Testis (tissue), 3 donors: ENCODE results near the gene DDX54. TPM values are rescaled to one million over a fixed set of nuclear protein-coding genes. Genes with fewer than 3 reads are reported as not detected.

ENCODE experiments used
- DNase-seq: peaks from one replicate; pipeline ENCODE4 v3.0.0-alpha.2; 2019
- H3K27ac ChIP-seq, 2 donors: fragments of 200-600 bp; sonication (generic); one replicate each; pipeline ENCODE4 v1.5.1; 2019
- H3K27me3 ChIP-seq: fragments of 200-600 bp; sonication (generic); one replicate; pipeline ENCODE4 v1.5.1; 2019
- H3K36me3 ChIP-seq: fragments of 200-600 bp; sonication (generic); one replicate; pipeline ENCODE4 v1.5.1; 2017; ENCODE audit warnings: low read depth; ENCODE audit errors: missing control alignments
- H3K4me1 ChIP-seq: fragments of 200-600 bp; sonication (generic); one replicate; pipeline ENCODE4 v1.5.1; 2019
- H3K4me3 ChIP-seq, 2 donors: fragments of 200-600 bp; sonication (generic); one replicate each; pipeline ENCODE4 v1.5.1; 2017 to 2019
- H3K9me3 ChIP-seq: fragments of 200-600 bp; sonication (generic); one replicate; pipeline ENCODE4 v1.5.1; 2017
- POLR2A ChIP-seq: fragments of 450-650 bp; IDR thresholded peaks from one replicate; pipeline ENCODE4 v1.6.1; 2017; ENCODE audit warnings: antibody characterized with exemption, mild to moderate bottlenecking, moderate library complexity
- WGBS, 2 donors: methylation state at CpG; one replicate each; pipeline ENCODE4 v1.1.5; 2018; 5-methylcytosine and 5-hydroxymethylcytosine counted together
- intact Hi-C: fragments of 100-400 bp; cut with DNase I; formaldehyde crosslinking; loops from one replicate; pipeline ENCODE4 v1.15.1; 2023; ENCODE audit warnings: low total_unique reads
- polyA plus RNA-seq: library from polyadenylated mRNA; stranded (reverse); fragments of 350-450 nt; fragmentation: Illumina TruSeq; extraction: RNeasy Lipid Tissue Mini Kit (QIAGEN cat#74804); gene quantifications from one replicate; pipeline ENCODE4 v1.2.3, GENCODE V29; 2014; ENCODE audit warnings: low read depth, low replicate concordance; ENCODE audit not compliant: insufficient read depth
- total RNA-seq, 2 donors: library from RNA; depleted of rRNA; stranded (reverse); fragments of >200 nt; gene quantifications; one replicate each; pipeline ENCODE4 v1.2.3, GENCODE V29; 2016
- TF ChIP-seq, protein P1 (sequence below), 3 experiments: fragments of 450-650 bp in 2 of 3; fragments of 200-600 bp in 1 of 3; sonication (generic) in 1 of 3; IDR thresholded peaks; one replicate each; pipeline ENCODE4 v1.5.1; 2016 to 2019; ENCODE audit warnings: antibody characterized with exemption in 3 of 3, mild to moderate bottlenecking in 2 of 3, moderate library complexity in 1 of 3

DDX54 gene
- total and polyA plus RNA-seq, 3 donors from 2014 or later: 40.3 to 63.6 (median 62.4) TPM

DNA sequence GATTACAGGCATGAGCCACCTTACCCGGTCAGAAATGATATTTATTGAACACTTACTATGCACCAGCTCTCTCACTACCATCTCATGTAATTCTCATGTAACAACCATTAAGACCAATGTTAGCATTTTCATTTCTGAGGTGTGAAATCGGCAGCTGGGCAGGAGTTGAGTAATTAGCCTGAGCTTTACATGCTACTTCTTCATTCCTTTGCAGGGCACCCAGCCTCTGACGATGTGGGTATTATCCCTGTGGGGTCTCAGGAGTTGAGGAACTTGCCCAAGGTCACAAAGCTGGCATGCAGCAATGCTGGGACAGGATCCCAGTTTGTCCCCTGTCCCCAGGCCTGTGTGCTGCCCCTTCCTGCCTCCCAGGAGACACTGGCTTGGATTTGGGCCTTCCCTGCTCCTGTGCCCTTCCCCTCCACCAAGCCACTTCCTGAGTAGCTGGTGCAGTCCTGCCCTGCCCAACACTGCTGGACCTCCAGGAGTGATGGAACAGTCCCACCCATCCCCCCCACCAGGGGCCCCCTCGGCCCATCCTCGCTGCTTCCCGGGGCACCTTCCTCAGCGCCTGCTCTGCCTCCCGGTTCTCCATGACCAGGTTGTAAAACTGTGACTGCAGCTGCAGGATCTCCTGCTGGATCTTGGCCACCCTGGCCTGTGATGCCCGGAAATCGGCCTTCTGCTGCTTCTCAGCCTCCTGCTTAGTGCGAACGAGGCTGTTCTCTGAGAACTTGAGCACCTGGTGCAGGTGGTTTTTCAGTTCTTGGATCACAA, 14.9 kb upstream of the DDX54 start:
- Histone ChIP-seq H3K36me3 (no peaks in the 10 kb centered on the region), H3K9me3 (no peaks in the 10 kb centered on the region), H3K27ac (no peak overlapping the region), H3K4me3 (no peak overlapping the region), H3K4me1 (peaks cover 22% of the 10 kb centered on the region), H3K27me3 (no peaks in the 10 kb centered on the region)
- 87 to 93% methylated on average over 8 to 12 of the region's 12 CpGs for WGBS, 2 donors
- intact Hi-C loops: no loop called here
- no peak for DNase-seq
- no peak for TF ChIP-seq POLR2A
- TF ChIP-seq, protein P1, sequence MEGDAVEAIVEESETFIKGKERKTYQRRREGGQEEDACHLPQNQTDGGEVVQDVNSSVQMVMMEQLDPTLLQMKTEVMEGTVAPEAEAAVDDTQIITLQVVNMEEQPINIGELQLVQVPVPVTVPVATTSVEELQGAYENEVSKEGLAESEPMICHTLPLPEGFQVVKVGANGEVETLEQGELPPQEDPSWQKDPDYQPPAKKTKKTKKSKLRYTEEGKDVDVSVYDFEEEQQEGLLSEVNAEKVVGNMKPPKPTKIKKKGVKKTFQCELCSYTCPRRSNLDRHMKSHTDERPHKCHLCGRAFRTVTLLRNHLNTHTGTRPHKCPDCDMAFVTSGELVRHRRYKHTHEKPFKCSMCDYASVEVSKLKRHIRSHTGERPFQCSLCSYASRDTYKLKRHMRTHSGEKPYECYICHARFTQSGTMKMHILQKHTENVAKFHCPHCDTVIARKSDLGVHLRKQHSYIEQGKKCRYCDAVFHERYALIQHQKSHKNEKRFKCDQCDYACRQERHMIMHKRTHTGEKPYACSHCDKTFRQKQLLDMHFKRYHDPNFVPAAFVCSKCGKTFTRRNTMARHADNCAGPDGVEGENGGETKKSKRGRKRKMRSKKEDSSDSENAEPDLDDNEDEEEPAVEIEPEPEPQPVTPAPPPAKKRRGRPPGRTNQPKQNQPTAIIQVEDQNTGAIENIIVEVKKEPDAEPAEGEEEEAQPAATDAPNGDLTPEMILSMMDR (IDR thresholded peaks at IDR 0.05): no peak

DNA sequence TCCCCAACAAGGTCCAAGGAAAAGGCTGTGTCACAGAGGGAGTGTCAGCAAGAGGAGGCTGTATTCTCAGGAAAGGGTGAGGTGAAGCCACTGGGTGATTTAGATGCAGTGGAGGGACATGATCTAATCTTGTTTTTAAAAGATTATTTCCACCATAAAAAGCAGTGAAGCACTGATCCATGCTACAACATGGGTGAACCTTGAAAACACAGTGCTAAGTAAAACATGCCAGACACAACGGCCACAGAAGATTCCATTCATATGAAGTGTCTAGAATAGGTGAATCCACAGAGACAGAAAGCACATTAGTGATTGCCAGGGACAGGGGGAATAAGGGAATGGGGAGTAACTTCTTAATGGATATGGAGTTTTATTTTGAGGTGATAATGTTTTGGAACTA, 13.0 kb upstream of the DDX54 start:
- intact Hi-C loops: loop anchor here (10.0 kb wide), 1 partner anchor 237 kb away; no protein-coding TSS in a partner anchor
- H3K9me3 ChIP-seq: no peaks in the 10 kb centered on the region
- TF ChIP-seq, protein P1 (IDR thresholded peaks at IDR 0.05): no peak
- no peak for TF ChIP-seq POLR2A
- no peaks in the 10 kb centered on the region for H3K27me3 ChIP-seq
- WGBS, 2 donors: 69 to 73% methylated on average over 1 of the region's 1 CpG
- H3K27ac ChIP-seq: no peak overlapping the region
- H3K4me3 ChIP-seq: no peak overlapping the region
- H3K4me1 ChIP-seq: peaks cover 17% of the 10 kb centered on the region
- no peak for DNase-seq
- no peaks in the 10 kb centered on the region for H3K36me3 ChIP-seq

DNA sequence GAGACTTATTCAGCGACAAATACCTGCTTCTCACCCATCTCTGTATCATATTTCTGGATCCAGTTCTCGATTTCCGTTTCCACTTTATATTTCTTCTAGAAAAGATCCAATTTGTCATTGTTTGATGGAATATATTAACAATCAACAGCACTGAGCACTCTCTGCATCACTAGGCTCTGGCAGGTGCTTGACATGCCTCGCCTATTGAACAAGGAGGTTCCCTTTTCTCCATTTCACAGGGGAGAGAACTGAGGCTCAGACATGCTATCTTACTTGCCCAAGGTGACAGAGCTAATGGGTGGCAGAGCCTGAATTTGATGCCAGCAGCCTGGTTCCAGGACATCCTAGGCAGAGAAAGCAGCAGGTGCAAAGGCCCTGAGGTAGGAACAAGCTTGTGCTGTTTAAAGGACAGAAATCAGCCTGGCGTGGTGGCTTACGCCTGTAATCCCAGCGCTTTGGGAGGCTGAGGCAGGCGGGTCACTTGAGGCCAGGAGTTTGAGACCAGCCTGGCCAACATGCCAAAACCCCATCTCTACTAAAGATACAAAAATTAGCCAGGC, 12.3 kb upstream of the DDX54 start:
- Histone ChIP-seq H3K27me3 (no peaks in the 10 kb centered on the region), H3K27ac (no peak overlapping the region), H3K4me1 (peaks cover 17% of the 10 kb centered on the region), H3K9me3 (no peaks in the 10 kb centered on the region), H3K36me3 (no peaks in the 10 kb centered on the region), H3K4me3 (no peak overlapping the region)
- no peak for DNase-seq
- intact Hi-C loops: loop anchor here (10.0 kb wide), 1 partner anchor 237 kb away; no protein-coding TSS in a partner anchor
- 88 to 92% methylated on average over 8 of the region's 8 CpGs for WGBS, 2 donors
- TF ChIP-seq POLR2A: no peak
- TF ChIP-seq, protein P1 (IDR thresholded peaks at IDR 0.05): no peak

DNA sequence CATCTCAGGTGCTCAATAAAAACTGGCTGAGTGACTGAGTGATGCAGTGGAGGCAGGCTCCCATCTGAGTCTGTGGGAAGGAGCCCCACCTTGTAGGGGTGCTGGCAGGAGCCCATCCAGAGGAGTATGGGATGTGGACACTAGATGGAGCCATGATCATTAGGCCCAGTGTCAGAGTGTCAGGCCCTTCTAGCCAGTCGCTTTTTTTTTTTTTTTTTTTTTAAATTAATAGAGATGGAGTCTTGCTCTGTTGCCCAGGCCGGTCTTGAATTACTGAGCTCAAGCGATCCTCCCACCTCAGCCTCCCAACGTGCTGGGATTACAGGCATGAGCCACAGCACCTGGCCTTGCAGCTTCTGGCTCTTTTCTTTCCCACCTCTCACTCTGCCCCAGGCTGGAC, 11.7 kb upstream of the DDX54 start:
- intact Hi-C loops: loop anchor here (10.0 kb wide), 1 partner anchor 238 kb away; no protein-coding TSS in a partner anchor
- Histone ChIP-seq H3K4me1 (peaks cover 17% of the 10 kb centered on the region), H3K36me3 (no peaks in the 10 kb centered on the region), H3K9me3 (no peaks in the 10 kb centered on the region), H3K27ac (no peak overlapping the region), H3K27me3 (no peaks in the 10 kb centered on the region), H3K4me3 (no peak overlapping the region)
- peak; percentile 82 for DNase-seq
- WGBS, 2 donors: 16 to 28% methylated on average over 4 of the region's 4 CpGs
- TF ChIP-seq, protein P1 (IDR thresholded peaks at IDR 0.05): peak; percentile 18 to 66 (median 46)
- no peak for TF ChIP-seq POLR2A
